HG02610 (cell line): Measurements from ENCODE around the gene CCDC63.

Experiments used
- ATAC-seq: cut with Tn5 transposase; IDR thresholded peaks from one replicate; pipeline ENCODE4 v1.9.1; 2021; ENCODE audit warnings: mild to moderate bottlenecking, moderate library complexity; ENCODE audit not compliant: unreplicated experiment

The CCDC63 gene

DNA sequence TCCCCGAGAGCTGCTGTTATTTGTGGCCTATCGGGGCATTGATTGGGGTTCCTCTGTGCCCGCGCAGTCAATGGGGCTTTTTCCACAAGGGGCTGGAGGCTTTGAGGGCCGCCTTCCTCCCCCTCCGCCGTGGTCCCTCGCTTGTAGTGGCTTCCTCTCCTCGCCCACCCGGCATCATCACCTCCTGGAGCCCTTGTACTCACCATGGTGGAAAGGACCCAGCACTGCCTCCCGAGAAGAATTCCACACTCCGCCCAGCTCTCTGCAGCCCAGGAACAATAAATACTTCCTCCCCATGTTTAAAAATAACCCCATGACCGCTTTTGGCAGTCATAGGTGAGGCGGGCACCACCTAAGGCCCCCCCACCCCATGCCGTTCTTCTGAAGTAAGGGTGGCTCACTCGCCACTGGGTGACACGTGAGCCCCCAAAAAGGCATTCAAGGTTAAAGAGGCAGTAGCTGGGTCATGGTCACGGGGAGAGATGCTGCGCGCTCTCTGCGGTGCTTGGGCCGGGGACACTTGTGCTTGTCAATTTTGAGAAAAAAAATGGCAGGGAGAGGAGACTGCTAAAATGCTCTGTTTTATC lies 73.6 kb downstream of the CCDC63 start, which contains the start of gene MYL2:
Gene MYL2, minus strand, starts transcription at position 256 of the 587 bp plus-strand sequence. Its CDS starts 50 bp downstream, at position 206.
- ATAC-seq, result no peak

GRCh38 chr12:110921262-110921661 lies 74.5 kb downstream of the CCDC63 start:
- ATAC-seq, result no peak

GRCh38 chr12:110922652-110923051 lies 75.9 kb downstream of the CCDC63 start:
- ATAC-seq, result no peak

- ATAC-seq, result no peak
Observed at GRCh38 chr12:110923192-110923591, 76.4 kb downstream of the CCDC63 start.

DNA sequence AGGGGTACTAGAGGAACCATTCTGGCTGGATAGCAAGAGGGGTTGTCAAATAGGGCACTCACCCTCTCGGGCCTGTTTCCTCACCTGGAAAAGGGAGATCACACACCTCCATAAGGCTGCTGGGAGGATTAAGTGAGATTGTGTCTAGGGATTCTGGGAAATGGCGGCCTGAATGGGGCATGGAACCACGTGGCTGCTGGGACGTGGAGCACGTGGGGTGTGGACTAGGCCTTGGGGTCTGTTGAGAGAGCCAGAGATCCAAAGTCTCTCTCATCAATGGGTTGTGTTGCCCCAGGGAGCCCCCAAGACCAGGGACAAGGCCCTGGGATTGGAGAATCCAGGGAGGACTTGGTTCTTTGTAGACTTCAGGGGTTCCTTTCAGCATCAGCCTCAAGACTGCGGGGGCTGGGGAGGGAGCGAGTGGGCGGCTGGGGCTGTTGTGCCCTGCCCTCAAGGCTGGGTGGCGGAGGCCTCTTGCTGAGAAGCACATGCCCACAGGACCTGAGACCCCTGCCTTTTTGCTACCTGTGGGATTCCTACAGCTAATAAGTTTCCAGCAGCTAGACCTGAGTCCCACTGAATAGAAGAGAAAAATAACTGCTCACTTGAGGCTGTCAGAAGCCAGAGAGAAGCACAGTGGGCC lies 77.0 kb downstream of the CCDC63 start:
- ATAC-seq, result no peak

- no peak for ATAC-seq
Observed at GRCh38 chr12:110927546-110927945, 80.8 kb downstream of the CCDC63 start.

DNA sequence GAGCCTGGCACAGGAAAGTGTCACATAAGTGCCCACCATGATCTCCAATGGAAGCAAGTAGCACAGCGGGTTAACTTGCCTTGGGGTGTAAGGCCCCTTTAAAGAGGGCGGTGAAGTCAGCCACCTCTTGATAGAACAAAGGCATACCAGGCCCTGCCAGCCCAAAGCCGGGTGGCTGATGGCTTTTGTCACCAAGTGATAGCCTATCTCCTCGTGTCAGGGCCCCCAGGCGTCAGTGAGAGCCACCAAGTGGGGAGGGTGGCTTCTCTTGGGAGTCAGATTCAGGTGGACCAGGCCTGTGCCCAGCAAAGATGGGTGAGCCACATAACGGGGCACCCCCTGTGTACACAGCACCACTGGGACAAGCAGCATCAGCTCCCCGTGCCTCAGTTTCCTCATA lies 81.9 kb downstream of the CCDC63 start:
- no peak for ATAC-seq

GRCh38 chr12:110929818-110930217 lies 83.0 kb downstream of the CCDC63 start:
- ATAC-seq, result no peak

GRCh38 chr12:110930348-110931314 lies 83.8 kb downstream of the CCDC63 start:
- ATAC-seq, result no peak

DNA sequence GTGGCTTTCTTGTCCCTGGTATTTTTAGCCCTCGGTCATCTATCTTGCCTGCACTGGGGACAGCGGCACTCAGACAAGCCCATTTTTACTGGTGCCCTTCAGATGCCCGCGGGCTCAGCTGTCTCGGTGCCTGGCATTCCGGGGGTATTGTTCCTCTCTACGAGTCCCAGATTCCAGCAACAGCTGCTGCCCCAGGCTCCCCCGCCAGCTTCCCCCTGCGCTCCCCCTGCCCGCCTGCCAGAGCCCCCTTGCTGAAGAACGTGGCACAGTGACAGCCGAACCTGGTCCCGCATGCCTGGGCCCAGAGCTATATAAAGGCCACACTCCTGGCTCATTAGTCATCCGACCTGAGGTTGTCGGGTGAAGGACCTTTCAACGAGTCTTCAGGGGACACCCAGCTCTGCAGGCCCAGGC lies 84.5 kb downstream of the CCDC63 start:
- no peak for ATAC-seq

DNA sequence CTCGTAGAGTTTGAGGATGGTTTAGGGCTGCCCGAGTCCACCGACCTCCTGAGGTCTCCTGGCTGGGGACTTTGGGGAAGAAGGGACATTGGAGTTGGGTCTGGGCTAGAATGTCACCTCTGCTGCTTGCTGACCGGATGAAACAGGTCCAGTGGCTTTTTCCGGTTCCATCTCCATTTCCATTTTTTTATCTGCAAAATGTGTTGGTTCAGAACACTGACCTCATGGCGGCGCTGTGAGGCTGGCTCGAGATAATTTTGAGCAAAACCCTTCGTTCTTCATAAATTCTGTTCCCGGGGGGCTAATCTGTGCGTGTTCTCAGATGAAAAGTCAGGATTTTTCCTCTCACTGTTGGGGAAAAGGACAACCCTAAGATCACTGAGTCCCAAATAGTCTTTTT lies 85.3 kb downstream of the CCDC63 start:
- no peak for ATAC-seq

DNA sequence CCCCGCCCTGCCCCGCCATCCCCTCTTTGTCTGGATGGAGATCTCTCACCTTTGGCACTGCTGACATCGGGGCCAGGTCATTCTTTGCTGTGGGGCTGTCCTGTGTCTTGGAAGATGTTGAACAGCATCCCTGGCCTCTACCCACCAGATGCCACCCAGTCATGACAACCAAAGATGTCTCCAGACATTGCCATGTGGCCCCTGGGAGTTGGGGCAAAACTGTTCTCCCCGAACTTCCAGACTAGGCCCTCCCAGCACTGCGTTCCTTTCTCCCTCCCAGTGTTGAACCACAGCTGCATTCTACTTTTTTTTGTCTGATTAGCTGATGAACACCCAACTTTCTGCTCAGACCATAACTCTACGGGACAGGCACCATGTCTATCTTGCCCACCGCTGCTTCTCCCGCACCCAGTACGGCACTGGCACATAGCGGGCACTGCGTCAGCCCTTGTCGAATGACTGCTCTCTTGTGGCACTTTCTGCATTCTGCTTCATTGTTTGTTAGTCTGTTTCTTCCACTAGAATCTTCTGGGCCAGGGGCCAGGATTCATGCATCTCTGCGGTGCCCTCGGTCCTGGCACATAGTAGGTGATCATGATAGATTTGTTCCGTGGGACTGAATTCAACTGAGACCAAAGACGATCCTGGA lies 86.7 kb downstream of the CCDC63 start:
- ATAC-seq, result no peak

GRCh38 chr12:110934093-110934852 lies 87.5 kb downstream of the CCDC63 start:
- no peak for ATAC-seq

GRCh38 chr12:110935588-110935987 lies 88.8 kb downstream of the CCDC63 start:
- no peak for ATAC-seq

DNA sequence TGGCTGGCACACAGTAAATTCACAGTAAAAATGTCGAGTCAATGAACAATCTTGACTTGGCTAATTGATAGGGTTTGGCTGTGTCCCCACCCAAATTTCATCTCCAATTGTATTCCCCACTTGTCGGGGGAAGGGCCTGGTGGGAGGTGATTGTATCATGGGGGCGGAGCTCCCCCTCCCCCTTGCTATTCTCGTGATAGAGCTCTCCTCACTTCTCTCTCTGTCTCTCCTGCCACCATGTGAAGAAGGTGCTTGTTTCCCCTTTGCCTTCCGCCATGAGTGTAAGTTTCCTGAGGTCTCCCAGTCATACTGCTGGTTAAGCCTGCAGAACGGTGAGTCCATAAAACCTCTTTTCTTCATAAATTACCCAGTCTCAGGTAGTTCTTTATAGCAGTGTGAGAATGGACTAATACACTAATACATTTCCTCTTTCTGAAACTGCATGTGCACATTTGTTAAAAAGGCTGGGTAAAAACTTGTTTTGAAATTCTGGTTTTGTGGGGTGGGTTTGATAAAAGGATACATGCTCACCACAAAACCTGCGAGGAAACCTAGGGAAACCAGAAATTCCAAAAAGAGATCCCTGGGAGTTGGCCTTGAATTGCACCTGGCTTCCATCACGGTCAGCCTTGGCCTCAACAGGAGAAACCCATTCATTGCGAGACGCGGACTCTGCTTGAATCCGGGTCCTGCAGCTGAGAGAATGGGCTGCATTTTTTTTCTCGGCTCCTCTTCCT lies 89.7 kb downstream of the CCDC63 start:
- no peak for ATAC-seq

GRCh38 chr12:110937104-110937641 lies 90.4 kb downstream of the CCDC63 start:
- no peak for ATAC-seq

- no peak for ATAC-seq
Observed at GRCh38 chr12:110940296-110940695, 93.5 kb downstream of the CCDC63 start.

DNA sequence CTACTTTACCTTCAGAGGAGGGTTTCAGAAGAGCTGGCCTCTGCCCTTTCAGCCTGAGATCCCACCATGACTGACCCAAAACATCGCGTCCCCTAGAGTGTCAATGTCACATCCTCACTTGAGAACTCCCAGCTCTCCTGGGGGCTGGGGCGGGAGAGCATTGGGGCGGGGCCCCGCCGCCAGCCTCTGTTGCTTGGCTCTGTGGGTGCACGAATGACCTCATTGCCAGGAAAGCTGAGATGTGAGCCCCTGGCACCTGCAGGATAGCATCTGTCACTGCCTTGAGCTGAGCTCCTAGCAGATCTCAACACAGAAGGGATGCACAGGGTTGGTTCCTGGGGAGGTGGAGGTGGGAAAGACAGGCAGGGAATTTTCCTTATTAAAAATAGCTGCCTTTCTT lies 94.1 kb downstream of the CCDC63 start:
- no peak for ATAC-seq

DNA sequence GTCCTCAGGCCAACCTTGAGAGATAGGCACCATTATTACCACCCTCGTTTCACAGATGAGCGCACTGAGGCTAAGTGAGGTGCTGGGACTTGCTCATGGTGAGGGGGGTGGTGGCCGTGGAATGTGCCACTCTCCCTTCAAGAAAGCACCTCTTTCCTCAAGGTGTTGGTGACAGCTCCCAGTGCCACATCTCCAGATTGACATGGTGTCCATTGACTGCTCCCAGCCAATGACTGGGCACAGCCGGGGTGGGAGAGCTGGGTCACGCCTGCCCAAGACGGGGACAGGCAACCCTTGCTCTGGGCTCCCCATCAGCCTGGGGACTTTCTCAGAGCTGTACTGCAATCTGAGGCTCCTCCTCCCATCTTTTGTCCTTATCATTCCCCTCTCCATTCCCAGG lies 94.6 kb downstream of the CCDC63 start:
- no peak for ATAC-seq
